ENCODE results near the gene MB. TPM values are rescaled to one million over a fixed set of nuclear protein-coding genes. Genes with fewer than 3 reads are reported as not detected.

The MB gene
- total and polyA plus RNA-seq, 2 experiments from 2014 or later = not detected

DNA sequence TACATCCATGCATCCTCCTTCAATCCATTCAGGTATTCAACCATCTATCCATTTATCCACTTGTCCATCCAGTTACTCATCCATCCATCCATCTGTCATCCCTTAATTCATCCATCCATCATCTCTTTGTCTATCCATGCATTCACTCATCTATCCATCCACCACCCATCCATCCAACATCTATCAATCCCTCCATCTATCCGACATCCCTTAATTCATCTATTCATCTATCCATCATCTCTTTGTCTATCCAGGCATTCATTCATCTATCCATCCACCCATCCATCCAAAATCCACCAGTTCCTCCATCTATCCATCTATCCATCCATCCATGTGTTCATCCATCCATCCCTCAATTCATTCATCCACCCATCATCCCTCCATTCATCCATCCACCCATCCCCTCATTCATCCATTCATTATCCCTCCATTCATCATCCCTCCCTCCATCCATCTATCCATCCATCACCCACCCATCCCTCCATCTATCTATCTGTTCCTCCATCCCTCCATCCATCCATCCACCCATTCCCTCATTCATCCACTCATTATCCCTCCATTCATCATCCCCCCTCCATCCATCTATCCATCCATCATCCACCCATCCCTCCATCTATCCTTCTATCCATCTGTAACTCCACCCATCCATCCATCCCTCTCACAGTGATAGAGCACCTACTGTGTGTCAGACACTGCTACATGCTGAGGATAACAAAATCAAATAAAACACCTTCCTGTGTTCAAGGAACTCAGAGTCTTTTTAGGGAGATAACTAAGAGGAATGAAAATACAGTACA is 1.5 kb upstream of the MB start:
- no peaks in the 10 kb centered on the region for H3K9me3 Mint-ChIP-seq
- Histone ChIP-seq H2AFZ (no peak overlapping the region), H3K27ac (ENCODE audit: low read depth) (no peak overlapping the region), H3F3A (replicated peaks; ENCODE audit: low read depth) (no peaks in the 10 kb centered on the region), H3K4me1 (ENCODE audit: insufficient read depth) (peaks cover 4% of the 10 kb centered on the region; the same call in 1 of the 2 replicates), H3K4me3 (no peak overlapping the region), H4K20me1 (replicated peaks; ENCODE audit: insufficient read depth) (no peaks in the 10 kb centered on the region), H3K36me3 (ENCODE audit: insufficient read depth) (no peaks in the 10 kb centered on the region), H3K79me2 (replicated peaks; ENCODE audit: insufficient read depth) (no peaks in the 10 kb centered on the region), H3K4me2 (no peak overlapping the region), H3K9me2 (ENCODE audit: insufficient read depth) (no peaks in the 10 kb centered on the region; the same call in 1 of the 2 replicates), H3K27me3 (ENCODE audit: insufficient read depth) (no peaks in the 10 kb centered on the region)
- peaks cover 4% of the 10 kb centered on the region for H3K27me3 Mint-ChIP-seq (ENCODE audit: insufficient read depth, low read depth, poor library complexity)
- H3K27ac Mint-ChIP-seq = no peak overlapping the region
- TF ChIP-seq ZNF114 (CRISPR knock-in tag; IDR thresholded peaks at IDR 0.05) (no peak), JUNB (IDR thresholded peaks at IDR 0.05; ENCODE audit: unreplicated experiment) (no peak), NANOG (IDR thresholded peaks at IDR 0.05; ENCODE audit: borderline replicate concordance) (no peak), ZNF331 (CRISPR knock-in tag; IDR thresholded peaks at IDR 0.05; ENCODE audit: low read depth) (no peak), CTCF (conservative IDR thresholded peaks at IDR 0.05; ENCODE audit: low read depth in 2 of 2) (no peak), CREB1 (CRISPR knock-in tag; IDR thresholded peaks at IDR 0.05; ENCODE audit: low read depth) (no peak), STAT1 (IDR thresholded peaks at IDR 0.05; ENCODE audit: unreplicated experiment) (no peak)
- H3K4me3 Mint-ChIP-seq = no peak overlapping the region
- no peaks in the 10 kb centered on the region for H3K36me3 Mint-ChIP-seq (ENCODE audit: low read depth)
- ATAC-seq (no peak), DNase-seq (ENCODE audit: low spot score) (no peak)
- peaks cover 14% of the 10 kb centered on the region for H3K4me1 Mint-ChIP-seq

DNA sequence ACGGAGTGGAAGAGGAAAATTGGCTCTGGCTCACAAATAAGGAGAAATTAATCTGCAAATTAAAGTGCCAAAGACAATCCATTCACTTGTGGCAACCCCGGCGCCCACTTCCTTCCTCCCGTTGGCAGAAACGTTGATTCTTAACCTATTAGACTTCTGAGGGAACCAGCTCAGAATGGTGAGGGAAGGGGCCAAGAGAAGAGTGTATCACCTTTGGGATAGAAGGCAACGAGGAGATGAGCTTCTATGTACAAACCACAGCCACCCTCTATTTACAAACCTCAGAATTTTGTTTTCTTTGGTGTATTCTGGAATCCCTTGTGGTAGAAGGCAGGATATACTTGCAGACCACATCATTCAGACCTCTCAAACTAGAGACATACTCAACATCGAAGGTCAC is 1.1 kb downstream of the MB start:
- Histone ChIP-seq H3K4me2 (no peak overlapping the region), H3K9me2 (ENCODE audit: insufficient read depth) (no peaks in the 10 kb centered on the region; the same call in 1 of the 2 replicates), H3K27ac (ENCODE audit: low read depth) (no peak overlapping the region), H3K79me2 (replicated peaks; ENCODE audit: insufficient read depth) (no peaks in the 10 kb centered on the region), H3K27me3 (ENCODE audit: insufficient read depth) (no peaks in the 10 kb centered on the region), H3K4me1 (ENCODE audit: insufficient read depth) (no peaks in the 10 kb centered on the region), H3K36me3 (ENCODE audit: insufficient read depth) (no peaks in the 10 kb centered on the region), H3K4me3 (no peak overlapping the region), H3F3A (replicated peaks; ENCODE audit: low read depth) (no peaks in the 10 kb centered on the region), H4K20me1 (replicated peaks; ENCODE audit: insufficient read depth) (no peaks in the 10 kb centered on the region), H2AFZ (no peak overlapping the region; the same call in 1 of the 2 replicates)
- Mint-ChIP-seq H3K27ac (no peak overlapping the region), H3K36me3 (ENCODE audit: low read depth) (no peaks in the 10 kb centered on the region), H3K27me3 (ENCODE audit: insufficient read depth, low read depth, poor library complexity) (peaks cover 10% of the 10 kb centered on the region), H3K9me3 (no peaks in the 10 kb centered on the region), H3K4me1 (peaks cover 4% of the 10 kb centered on the region), H3K4me3 (no peak overlapping the region)
- TF ChIP-seq ZNF331 (CRISPR knock-in tag; IDR thresholded peaks at IDR 0.05; ENCODE audit: low read depth) = no peak
- no peak for TF ChIP-seq NANOG (IDR thresholded peaks at IDR 0.05; ENCODE audit: borderline replicate concordance)
- TF ChIP-seq CTCF (conservative IDR thresholded peaks at IDR 0.05; ENCODE audit: low read depth in 2 of 2) = no peak
- TF ChIP-seq, protein P1, sequence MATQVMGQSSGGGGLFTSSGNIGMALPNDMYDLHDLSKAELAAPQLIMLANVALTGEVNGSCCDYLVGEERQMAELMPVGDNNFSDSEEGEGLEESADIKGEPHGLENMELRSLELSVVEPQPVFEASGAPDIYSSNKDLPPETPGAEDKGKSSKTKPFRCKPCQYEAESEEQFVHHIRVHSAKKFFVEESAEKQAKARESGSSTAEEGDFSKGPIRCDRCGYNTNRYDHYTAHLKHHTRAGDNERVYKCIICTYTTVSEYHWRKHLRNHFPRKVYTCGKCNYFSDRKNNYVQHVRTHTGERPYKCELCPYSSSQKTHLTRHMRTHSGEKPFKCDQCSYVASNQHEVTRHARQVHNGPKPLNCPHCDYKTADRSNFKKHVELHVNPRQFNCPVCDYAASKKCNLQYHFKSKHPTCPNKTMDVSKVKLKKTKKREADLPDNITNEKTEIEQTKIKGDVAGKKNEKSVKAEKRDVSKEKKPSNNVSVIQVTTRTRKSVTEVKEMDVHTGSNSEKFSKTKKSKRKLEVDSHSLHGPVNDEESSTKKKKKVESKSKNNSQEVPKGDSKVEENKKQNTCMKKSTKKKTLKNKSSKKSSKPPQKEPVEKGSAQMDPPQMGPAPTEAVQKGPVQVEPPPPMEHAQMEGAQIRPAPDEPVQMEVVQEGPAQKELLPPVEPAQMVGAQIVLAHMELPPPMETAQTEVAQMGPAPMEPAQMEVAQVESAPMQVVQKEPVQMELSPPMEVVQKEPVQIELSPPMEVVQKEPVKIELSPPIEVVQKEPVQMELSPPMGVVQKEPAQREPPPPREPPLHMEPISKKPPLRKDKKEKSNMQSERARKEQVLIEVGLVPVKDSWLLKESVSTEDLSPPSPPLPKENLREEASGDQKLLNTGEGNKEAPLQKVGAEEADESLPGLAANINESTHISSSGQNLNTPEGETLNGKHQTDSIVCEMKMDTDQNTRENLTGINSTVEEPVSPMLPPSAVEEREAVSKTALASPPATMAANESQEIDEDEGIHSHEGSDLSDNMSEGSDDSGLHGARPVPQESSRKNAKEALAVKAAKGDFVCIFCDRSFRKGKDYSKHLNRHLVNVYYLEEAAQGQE (IDR thresholded peaks at IDR 0.05; ENCODE audit: unreplicated experiment) = no peak
- TF ChIP-seq EZH2 (IDR thresholded peaks at IDR 0.05; ENCODE audit: low read depth, unreplicated experiment) = no peak
- no peak for TF ChIP-seq POLR2AphosphoS5 (IDR thresholded peaks at IDR 0.05; ENCODE audit: low read depth)
- TF ChIP-seq CREB1 (CRISPR knock-in tag; IDR thresholded peaks at IDR 0.05; ENCODE audit: low read depth) = no peak
- ATAC-seq (no peak), DNase-seq (ENCODE audit: low spot score) (no peak)
